SK-N-MC (cell line): ENCODE measurements around the gene EDNRA.
A peak's percentile ranks its signal among the peaks of the same experiment; 100 is the strongest.

Experiments used
- DNase-seq: peaks from one replicate; pipeline ENCODE4 v3.0.0-alpha.2; 2011; ENCODE audit warnings: low read depth, low spot score
- H3K27ac ChIP-seq: fragments of 200-600 bp; sonication (generic); 2 replicates; pipeline ENCODE4 v1.5.1; 2016; ENCODE audit warnings: mixed run types
- H3K36me3 ChIP-seq: fragments of 200-600 bp; sonication (generic); 2 replicates; pipeline ENCODE4 v1.6.1; 2017; ENCODE audit warnings: antibody characterized with exemption, low read length, mixed read lengths; ENCODE audit not compliant: insufficient read depth
- H3K4me3 ChIP-seq: fragments of 200-600 bp; sonication (generic); 2 replicates; pipeline ENCODE4 v1.5.1; 2016
- H3K9ac ChIP-seq: fragments of 200-600 bp; sonication (generic); 2 replicates; pipeline ENCODE4 v1.8.0; 2017; ENCODE audit warnings: mixed run types, mixed read lengths; ENCODE audit not compliant: insufficient read length
- H3K9me3 ChIP-seq: fragments of 200-600 bp; sonication (generic); 2 replicates; pipeline ENCODE4 v1.6.1; 2017; ENCODE audit warnings: low read depth, mild to moderate bottlenecking, antibody characterized with exemption, low read length, moderate library complexity, mixed read lengths
- EZH2 ChIP-seq: fragments of 200-600 bp; sonication (generic); IDR thresholded peaks from one replicate; pipeline ENCODE4 v1.6.1; 2017; ENCODE audit warnings: antibody characterized with exemption
- FOXP2 ChIP-seq: optimal IDR thresholded peaks from 2 replicates; pipeline ENCODE3; 2011; ENCODE audit warnings: mild to moderate bottlenecking, moderate library complexity; ENCODE audit not compliant: insufficient read depth; ENCODE audit errors: extremely low read length, control extremely low read depth
- POLR2AphosphoS5 ChIP-seq: IDR thresholded peaks from 2 replicates; pipeline ENCODE4 v1.6.1; 2012; ENCODE audit warnings: mild to moderate bottlenecking, low read depth, low read length, borderline replicate concordance

The EDNRA gene

DNA sequence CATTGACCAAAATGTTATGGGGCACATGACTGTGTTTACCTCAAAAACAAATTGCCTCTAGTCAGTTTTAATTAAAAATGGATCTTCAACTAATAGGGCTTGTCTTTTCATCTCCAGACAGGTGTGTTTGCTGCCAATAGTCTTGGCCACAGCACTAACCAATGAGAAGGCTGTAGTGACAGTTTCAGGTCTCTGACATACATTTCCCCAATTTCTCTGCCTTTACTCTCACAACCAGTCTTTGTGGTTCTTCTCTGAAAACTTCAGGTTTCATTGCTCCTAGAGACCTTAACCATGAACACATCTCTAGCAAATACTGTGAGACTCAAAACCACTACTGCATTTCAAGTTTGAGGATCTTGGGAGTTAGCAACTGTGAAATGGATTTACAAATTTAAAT lies 3.5 kb upstream of the EDNRA start:
- H3K27ac ChIP-seq, result no peak overlapping the region
- no peak for DNase-seq

DNA sequence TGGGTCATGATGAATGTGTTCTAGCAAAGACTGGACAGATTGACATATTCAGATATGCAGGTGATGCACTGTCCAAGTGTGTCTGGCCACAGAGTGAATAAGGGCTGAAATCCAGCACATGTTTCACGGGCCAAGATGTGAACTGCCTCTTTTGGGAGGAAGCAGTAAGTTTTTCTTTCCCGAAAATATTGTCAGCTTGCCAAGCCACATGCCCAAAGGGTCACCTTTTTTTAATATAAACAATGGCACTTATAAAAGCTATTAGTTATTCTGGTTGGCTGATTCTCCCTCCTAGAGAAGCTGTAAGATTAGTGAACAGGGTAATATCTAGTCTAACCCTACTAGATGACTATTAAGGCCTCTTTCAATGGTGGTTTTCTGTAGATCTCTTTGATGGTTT lies 1.5 kb upstream of the EDNRA start:
- no peak overlapping the region for H3K27ac ChIP-seq
- DNase-seq, result no peak

More for the DNA sequence above, 3.5 kb upstream of the EDNRA start:
- no peaks in the 10 kb centered on the region for H3K9me3 ChIP-seq
- no peak overlapping the region for H3K9ac ChIP-seq
- TF ChIP-seq FOXP2, result no peak
- TF ChIP-seq EZH2, result no peak
- no peak for TF ChIP-seq POLR2AphosphoS5
- H3K36me3 ChIP-seq, result 0 out of 2 replicates have a peak, but pooled peaks cover 3% of the 10 kb centered on the region
- no peak overlapping the region for H3K4me3 ChIP-seq

GRCh38 chr4:147479786-147480185 lies 1.1 kb upstream of the EDNRA start:
- no peak for DNase-seq
- H3K27ac ChIP-seq, result no peak overlapping the region
- no peak for TF ChIP-seq FOXP2
- TF ChIP-seq EZH2, result no peak
- TF ChIP-seq POLR2AphosphoS5, result 0 out of 2 replicates have a peak, but pooled peaks have one; percentile 23
- H3K9ac ChIP-seq, result no peak overlapping the region
- no peaks in the 10 kb centered on the region for H3K9me3 ChIP-seq
- H3K4me3 ChIP-seq, result peak overlapping the region; percentile 91
- 0 out of 2 replicates have a peak, but pooled peaks cover 3% of the 10 kb centered on the region for H3K36me3 ChIP-seq

More for the DNA sequence above, 1.5 kb upstream of the EDNRA start:
- Histone ChIP-seq H3K4me3 (no peak overlapping the region), H3K9me3 (no peaks in the 10 kb centered on the region), H3K36me3 (0 out of 2 replicates have a peak, but pooled peaks cover 3% of the 10 kb centered on the region), H3K9ac (no peak overlapping the region)
- TF ChIP-seq EZH2 (no peak), POLR2AphosphoS5 (no peak), FOXP2 (no peak)

- DNase-seq, result no peak
- H3K9me3 ChIP-seq, result no peaks in the 10 kb centered on the region
- H3K4me3 ChIP-seq, result peak overlapping the region; percentile 91
- peaks cover 3% of the 10 kb centered on the region; the same call in 1 of the 2 replicates for H3K36me3 ChIP-seq
- H3K9ac ChIP-seq, result peak overlapping the region; percentile 75
- TF ChIP-seq FOXP2, result no peak
- TF ChIP-seq EZH2, result no peak
- no peak for TF ChIP-seq POLR2AphosphoS5
- no peak overlapping the region for H3K27ac ChIP-seq
These were observed 401 bp upstream of the EDNRA start for GRCh38 chr4:147480502-147480890.

DNA sequence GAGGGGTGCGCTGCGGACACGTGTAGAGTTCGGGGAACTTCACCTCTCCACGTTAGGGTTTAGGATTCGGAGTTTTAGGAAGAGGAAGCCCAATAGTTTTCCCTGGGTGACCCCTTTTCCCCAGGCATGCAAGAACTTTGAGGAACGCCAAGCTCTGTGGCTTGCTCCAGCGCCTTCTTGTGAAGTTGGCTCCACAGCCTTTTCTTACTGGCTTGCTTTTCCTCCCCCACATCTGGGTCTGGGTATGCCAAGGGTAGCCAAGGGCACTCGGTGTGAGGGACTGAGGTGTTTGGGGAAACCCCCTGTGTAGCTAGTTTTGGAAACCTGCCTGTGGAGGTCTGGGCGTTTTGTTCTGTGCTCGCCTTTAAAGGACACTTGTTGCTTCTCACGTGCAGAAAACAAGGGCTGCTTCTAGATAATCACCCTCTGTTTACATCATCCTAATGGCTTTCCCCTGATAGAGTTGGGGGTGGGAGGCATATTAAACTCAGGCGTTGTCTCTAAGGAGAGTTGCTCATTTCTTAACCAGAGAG lies 746 bp downstream of the EDNRA start:
- no peak for DNase-seq
- Histone ChIP-seq H3K4me3 (peak overlapping the region; percentile 91), H3K9me3 (no peaks in the 10 kb centered on the region), H3K27ac (peak overlapping the region; percentile 14; the same call in 1 of the 2 replicates), H3K9ac (peak overlapping the region; percentile 75), H3K36me3 (peaks cover 15% of the 10 kb centered on the region)
- no peak; the same call in 1 of the 2 replicates for TF ChIP-seq POLR2AphosphoS5
- no peak for TF ChIP-seq EZH2
- TF ChIP-seq FOXP2, result no peak

- H3K4me3 ChIP-seq, result peak overlapping the region; percentile 91
These were observed 1.4 kb downstream of the EDNRA start for GRCh38 chr4:147482281-147482680.

DNA sequence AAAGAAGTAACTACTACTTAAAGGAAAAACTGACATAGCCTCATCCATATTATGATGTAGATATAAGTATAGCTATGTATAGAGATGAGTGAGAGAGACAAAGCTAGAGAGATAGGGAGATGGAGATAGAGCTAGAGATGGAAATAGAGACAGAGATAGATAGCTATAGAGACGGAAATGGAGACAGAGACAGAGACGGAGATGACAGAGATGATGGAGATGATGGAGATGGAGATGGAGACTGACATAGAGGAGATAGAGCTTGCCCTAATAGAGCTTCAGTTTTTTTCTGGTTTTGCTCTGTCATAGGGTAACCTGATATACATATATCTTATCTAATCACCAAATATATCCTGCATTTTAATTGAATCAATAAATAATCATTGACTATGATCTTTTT lies 4.3 kb downstream of the EDNRA start:
- no peak for TF ChIP-seq FOXP2
- TF ChIP-seq EZH2, result no peak
- no peak for TF ChIP-seq POLR2AphosphoS5
- Histone ChIP-seq H3K4me3 (no peak overlapping the region), H3K9ac (no peak overlapping the region), H3K27ac (no peak overlapping the region), H3K9me3 (no peaks in the 10 kb centered on the region), H3K36me3 (peaks cover 19% of the 10 kb centered on the region)
- no peak for DNase-seq

More at GRCh38 chr4:147482281-147482680, 1.4 kb downstream of the EDNRA start:
- Histone ChIP-seq H3K9me3 (no peaks in the 10 kb centered on the region), H3K27ac (no peak overlapping the region), H3K9ac (peak overlapping the region; percentile 75), H3K36me3 (peaks cover 21% of the 10 kb centered on the region)
- DNase-seq, result no peak
- TF ChIP-seq FOXP2 (no peak), POLR2AphosphoS5 (no peak), EZH2 (no peak)

GRCh38 chr4:147487616-147488015 lies 6.7 kb downstream of the EDNRA start:
- TF ChIP-seq POLR2AphosphoS5 (no peak), FOXP2 (no peak), EZH2 (no peak)
- peak overlapping the region; percentile 86 for H3K27ac ChIP-seq
- peak overlapping the region; percentile 23; the same call in 1 of the 2 replicates for H3K4me3 ChIP-seq
- no peak for DNase-seq
- peaks cover 19% of the 10 kb centered on the region for H3K36me3 ChIP-seq
- H3K9me3 ChIP-seq, result no peaks in the 10 kb centered on the region
- H3K9ac ChIP-seq, result no peak overlapping the region

- no peak for TF ChIP-seq FOXP2
- H3K9me3 ChIP-seq, result no peaks in the 10 kb centered on the region
- peaks cover 19% of the 10 kb centered on the region for H3K36me3 ChIP-seq
These were observed 7.7 kb downstream of the EDNRA start for GRCh38 chr4:147488556-147488955.

More at GRCh38 chr4:147488556-147488955, 7.7 kb downstream of the EDNRA start:
- H3K27ac ChIP-seq, result no peak overlapping the region
- no peak overlapping the region for H3K9ac ChIP-seq
- no peak for DNase-seq
- no peak overlapping the region for H3K4me3 ChIP-seq
